Ammon's horn (tissue), 1 donor: Measurements from ENCODE around the gene PLPP6.

Experiments used
- DNase-seq: peaks from one replicate; pipeline ENCODE4 v3.0.0-alpha.2; 2016; ENCODE audit warnings: low spot score

The PLPP6 gene

GRCh38 chr9:4662989-4663792 lies 1.1 kb downstream of the PLPP6 start:
- DNase-seq, result no peak

- no peak for DNase-seq
These were observed 1.9 kb downstream of the PLPP6 start for GRCh38 chr9:4663956-4664355.

GRCh38 chr9:4665357-4665756 lies 3.3 kb downstream of the PLPP6 start:
- DNase-seq, result peak; percentile 34

- peak; percentile 80 for DNase-seq
These were observed 4.1 kb downstream of the PLPP6 start, which contains the start of gene SPATA6L for GRCh38 chr9:4666042-4666699. Gene SPATA6L, minus strand, starts transcription at chr9:4666480. Its CDS starts 230 bp downstream, at chr9:4666250.

- no peak for DNase-seq
These were observed 5.6 kb downstream of the PLPP6 start for GRCh38 chr9:4667681-4668080.

GRCh38 chr9:4668604-4669003 lies 6.5 kb downstream of the PLPP6 start:
- no peak for DNase-seq

GRCh38 chr9:4669890-4670289 lies 7.8 kb downstream of the PLPP6 start:
- DNase-seq, result no peak

- DNase-seq, result no peak
These were observed 8.5 kb downstream of the PLPP6 start for GRCh38 chr9:4670591-4670990.

GRCh38 chr9:4671737-4672136 lies 9.6 kb downstream of the PLPP6 start:
- no peak for DNase-seq

GRCh38 chr9:4674783-4675182 lies 12.7 kb downstream of the PLPP6 start:
- DNase-seq, result no peak

- no peak for DNase-seq
These were observed 15.3 kb downstream of the PLPP6 start for GRCh38 chr9:4677392-4677791.

GRCh38 chr9:4678679-4679267 lies 16.7 kb downstream of the PLPP6 start:
- peak; percentile 32 for DNase-seq

- DNase-seq, result peak; percentile 98
These were observed 17.4 kb downstream of the PLPP6 start, which contains the start of gene CDC37L1 for GRCh38 chr9:4679268-4680172. Gene CDC37L1, plus strand, starts transcription at chr9:4679569. Its CDS starts 199 bp downstream, at chr9:4679768.

- DNase-seq, result peak; percentile 30
These were observed 18.1 kb downstream of the PLPP6 start for GRCh38 chr9:4680173-4680525.

GRCh38 chr9:4680750-4681149 lies 18.7 kb downstream of the PLPP6 start:
- DNase-seq, result no peak

GRCh38 chr9:4684820-4685219 lies 22.7 kb downstream of the PLPP6 start:
- no peak for DNase-seq

- no peak for DNase-seq
These were observed 24.0 kb downstream of the PLPP6 start for GRCh38 chr9:4686112-4686511.

GRCh38 chr9:4686584-4686983 lies 24.5 kb downstream of the PLPP6 start:
- DNase-seq, result no peak

GRCh38 chr9:4689021-4689420 lies 26.9 kb downstream of the PLPP6 start:
- DNase-seq, result no peak

- DNase-seq, result no peak
These were observed 27.6 kb downstream of the PLPP6 start for GRCh38 chr9:4689687-4690104.

GRCh38 chr9:4690144-4690543 lies 28.1 kb downstream of the PLPP6 start:
- DNase-seq, result no peak

- no peak for DNase-seq
These were observed 29.7 kb downstream of the PLPP6 start for GRCh38 chr9:4691795-4692194.
